Stimulated activated CD4-positive, alpha-beta T cell treated with anti-CD3 and anti-CD28 coated beads, Interleukin-1b, Interleukin-23, amount 100 ng/mL, for 24 hours (primary cell): ENCODE results near the gene ITPR2.
"Not testable (repeated sequence)": the region's sequence is repeated elsewhere in the genome, so short reads cannot be mapped to it uniquely, and the experiment has no call there.

Experiments
- DNase-seq, 4 experiments: peaks; one replicate each; pipeline ENCODE4 v3.0.0-alpha.2; 2020; ENCODE audit warnings: low read depth in 4 of 4, low spot score in 1 of 4

ITPR2 gene

GRCh38 chr12:26469421-26470180 is 363.4 kb downstream of the ITPR2 start:
- no peak for DNase-seq

- DNase-seq: no peak
Observed at GRCh38 chr12:26467351-26467750, 365.6 kb downstream of the ITPR2 start.

- DNase-seq: no peak
Observed at GRCh38 chr12:26466726-26467125, 366.3 kb downstream of the ITPR2 start.

GRCh38 chr12:26465419-26466097 is 367.4 kb downstream of the ITPR2 start:
- DNase-seq: no peak

GRCh38 chr12:26461776-26462175 is 371.2 kb downstream of the ITPR2 start:
- no peak for DNase-seq

- no peak for DNase-seq
Observed at GRCh38 chr12:26460361-26460760, 372.6 kb downstream of the ITPR2 start.

GRCh38 chr12:26455936-26456574 is 376.9 kb downstream of the ITPR2 start:
- no peak for DNase-seq

GRCh38 chr12:26453246-26453645 is 379.7 kb downstream of the ITPR2 start:
- DNase-seq: no peak

GRCh38 chr12:26452511-26452910 is 380.5 kb downstream of the ITPR2 start:
- no peak for DNase-seq

- no peak for DNase-seq
Observed at GRCh38 chr12:26451763-26452162, 381.2 kb downstream of the ITPR2 start.

- DNase-seq: no peak
Observed at GRCh38 chr12:26445909-26446308, 387.1 kb downstream of the ITPR2 start.

- DNase-seq: no peak
Observed at GRCh38 chr12:26443309-26443708, 389.7 kb downstream of the ITPR2 start.

- no peak for DNase-seq
Observed at GRCh38 chr12:26441434-26441833, 391.6 kb downstream of the ITPR2 start.

- no peak for DNase-seq
Observed at GRCh38 chr12:26435069-26435404, 398.0 kb downstream of the ITPR2 start.

GRCh38 chr12:26434299-26435068 is 398.5 kb downstream of the ITPR2 start:
- no peak for DNase-seq

GRCh38 chr12:26433701-26434100 is 399.3 kb downstream of the ITPR2 start:
- not testable (repeated sequence) for DNase-seq

- no peak for DNase-seq
Observed at GRCh38 chr12:26431211-26431610, 401.8 kb downstream of the ITPR2 start.

- not testable (repeated sequence) for DNase-seq
Observed at GRCh38 chr12:26430596-26430995, 402.4 kb downstream of the ITPR2 start.

GRCh38 chr12:26429070-26429691 is 403.8 kb downstream of the ITPR2 start:
- DNase-seq: no peak

GRCh38 chr12:26428420-26428819 is 404.6 kb downstream of the ITPR2 start:
- DNase-seq: no peak

- DNase-seq: no peak
Observed at GRCh38 chr12:26426652-26427051, 406.3 kb downstream of the ITPR2 start.
